Lower leg skin (tissue), 4 donors: ENCODE measurements around the gene UFD1. TPM values are rescaled to one million over a fixed set of nuclear protein-coding genes. Genes with fewer than 3 reads are reported as not detected.

Source experiments
- DNase-seq, 2 donors: peaks; one replicate each; pipeline ENCODE4 v3.0.0-alpha.2; 2019; ENCODE audit warnings: low spot score in 2 of 2
- H3K4me3 ChIP-seq: fragments of 200-600 bp; sonication (generic); 2 replicates; pipeline ENCODE4 v1.5.1; 2017; ENCODE audit warnings: mild to moderate bottlenecking, low read depth; ENCODE audit not compliant: poor library complexity, severe bottlenecking
- CTCF ChIP-seq, 3 donors: fragments of 450-650 bp; IDR thresholded peaks; one replicate each; pipeline ENCODE4 v1.5.1; 2016; ENCODE audit warnings: antibody characterized with exemption in 3 of 3, mild to moderate bottlenecking in 3 of 3, moderate library complexity in 2 of 3
- POLR2A ChIP-seq, 2 donors: fragments of 450-650 bp; IDR thresholded peaks; one replicate each; pipeline ENCODE4 v1.6.1; 2016 to 2017; ENCODE audit warnings: antibody characterized with exemption in 2 of 2, mild to moderate bottlenecking in 1 of 2, moderate library complexity in 1 of 2
- WGBS, 2 donors: methylation state at CpG; one replicate each; pipeline ENCODE4 v1.1.5; 2018; 5-methylcytosine and 5-hydroxymethylcytosine counted together
- intact Hi-C: fragments of 100-400 bp; cut with DNase I; formaldehyde crosslinking; loops from one replicate; pipeline ENCODE4 v1.15.0; 2023; ENCODE audit warnings: low total_unique reads
- total RNA-seq, 4 donors: library from RNA; depleted of rRNA; stranded (reverse); fragments of >200 nt; gene quantifications; one replicate each; pipeline ENCODE4 v1.1.0, GENCODE V29; 2016

Gene UFD1
- total RNA-seq, 4 donors from 2014 or later = 21.9 to 40.9 (median 34.5) TPM

GRCh38 chr22:19473578-19473977, 5.4 kb downstream of the UFD1 start:
- TF ChIP-seq CTCF (IDR thresholded peaks at IDR 0.05) (no peak), POLR2A (IDR thresholded peaks at IDR 0.05) (no peak)
- intact Hi-C loops = no loop called here
- no peak for DNase-seq
- 54 to 69% methylated on average over 3 of the region's 3 CpGs for WGBS, 2 donors
- no peak overlapping the region for H3K4me3 ChIP-seq

- no peak for DNase-seq
- intact Hi-C loops = no loop called here
- WGBS, 2 donors = 92 to 93% methylated on average over 8 of the region's 8 CpGs
- TF ChIP-seq POLR2A (IDR thresholded peaks at IDR 0.05) (no peak), CTCF (IDR thresholded peaks at IDR 0.05) (no peak)
- H3K4me3 ChIP-seq = no peak overlapping the region
Observed at GRCh38 chr22:19472233-19472632, 6.8 kb downstream of the UFD1 start.

- H3K4me3 ChIP-seq = no peak overlapping the region
- TF ChIP-seq POLR2A (IDR thresholded peaks at IDR 0.05) (no peak), CTCF (IDR thresholded peaks at IDR 0.05) (no peak)
- intact Hi-C loops = no loop called here
- 90 to 93% methylated on average over 11 of the region's 11 CpGs for WGBS, 2 donors
- DNase-seq = no peak
Observed at GRCh38 chr22:19471572-19471971, 7.4 kb downstream of the UFD1 start.

- TF ChIP-seq CTCF (IDR thresholded peaks at IDR 0.05) (no peak), POLR2A (IDR thresholded peaks at IDR 0.05) (no peak)
- DNase-seq = no peak
- 94 to 96% methylated on average over 2 of the region's 2 CpGs for WGBS, 2 donors
- intact Hi-C loops = no loop called here
- H3K4me3 ChIP-seq = no peak overlapping the region
Observed at GRCh38 chr22:19470010-19470409, 9.0 kb downstream of the UFD1 start.

- intact Hi-C loops = no loop called here
- H3K4me3 ChIP-seq = no peak overlapping the region
- no peak for DNase-seq
- 93 to 94% methylated on average over 7 of the region's 7 CpGs for whole genome bisulfite sequencing, 2 donors
- TF ChIP-seq CTCF (IDR thresholded peaks at IDR 0.05) = no peak
- no peak for TF ChIP-seq POLR2A (IDR thresholded peaks at IDR 0.05)
Observed at GRCh38 chr22:19469421-19469820, 9.6 kb downstream of the UFD1 start.

GRCh38 chr22:19467912-19468311, 11.1 kb downstream of the UFD1 start:
- no peak for TF ChIP-seq CTCF (IDR thresholded peaks at IDR 0.05)
- no peak for TF ChIP-seq POLR2A (IDR thresholded peaks at IDR 0.05)
- no peak for DNase-seq
- H3K4me3 ChIP-seq = no peak overlapping the region
- WGBS, 2 donors = 91 to 97% methylated on average over 6 of the region's 6 CpGs
- intact Hi-C loops = no loop called here
